GM23338 (cell line): ENCODE results near the gene MICALL2. TPM values are rescaled to one million over a fixed set of nuclear protein-coding genes. Genes with fewer than 3 reads are reported as not detected.

ENCODE experiments used
- ATAC-seq: fragments of 200-7000 bp; cut with Tn5 transposase; 3 replicates; pipeline ENCODE4 v1.9.1; 2020
- DNase-seq: peaks from one replicate; pipeline ENCODE4 v3.0.0-alpha.2; 2015; ENCODE audit warnings: low spot score
- H2AFZ ChIP-seq: fragments of 200-600 bp; sonication (generic); 2 replicates; pipeline ENCODE4 v1.8.0; 2016; ENCODE audit warnings: antibody characterized with exemption, mild to moderate bottlenecking, moderate library complexity
- H3F3A ChIP-seq: fragments of 200-600 bp; sonication (generic); replicated peaks from 2 replicates; pipeline ENCODE4 v1.8.0; 2017; ENCODE audit warnings: antibody characterized with exemption, mixed run types, low read depth
- H3K27ac ChIP-seq: fragments of 200-600 bp; sonication (generic); 2 replicates; pipeline ENCODE4 v1.6.1; 2016; ENCODE audit warnings: low read depth
- H3K27me3 ChIP-seq: fragments of 200-600 bp; sonication (generic); 2 replicates; pipeline ENCODE4 v1.8.0; 2016; ENCODE audit warnings: mild to moderate bottlenecking, mixed run types, moderate library complexity; ENCODE audit not compliant: insufficient read depth
- H3K36me3 ChIP-seq: fragments of 200-600 bp; sonication (generic); 2 replicates; pipeline ENCODE4 v1.8.0; 2016; ENCODE audit warnings: mild to moderate bottlenecking; ENCODE audit not compliant: insufficient read depth
- H3K4me1 ChIP-seq: fragments of 200-600 bp; sonication (generic); 2 replicates; pipeline ENCODE4 v1.8.0; 2016; ENCODE audit warnings: mild to moderate bottlenecking, moderate library complexity; ENCODE audit not compliant: insufficient read depth
- H3K4me2 ChIP-seq: fragments of 200-600 bp; sonication (generic); 2 replicates; pipeline ENCODE4 v1.7.1; 2017; ENCODE audit warnings: mixed run types
- H3K4me3 ChIP-seq: fragments of 200-600 bp; sonication (generic); 2 replicates; pipeline ENCODE4 v1.6.1; 2016; ENCODE audit warnings: mixed run types
- H3K79me2 ChIP-seq: fragments of 200-600 bp; sonication (generic); replicated peaks from 2 replicates; pipeline ENCODE4 v1.8.0; 2017; ENCODE audit warnings: mild to moderate bottlenecking; ENCODE audit not compliant: insufficient read depth
- H3K9me2 ChIP-seq: fragments of 200-600 bp; sonication (generic); 2 replicates; pipeline ENCODE4 v1.8.0; 2017; ENCODE audit not compliant: insufficient read depth
- H4K20me1 ChIP-seq: fragments of 200-600 bp; sonication (generic); replicated peaks from 2 replicates; pipeline ENCODE4 v1.8.0; 2017; ENCODE audit warnings: mild to moderate bottlenecking; ENCODE audit not compliant: insufficient read depth
- H3K27ac Mint-ChIP-seq: 2 replicates; pipeline ENCODE4 v1.8.0; 2020; ENCODE audit warnings: inconsistent platforms, mild to moderate bottlenecking, moderate library complexity, mixed read lengths
- H3K27me3 Mint-ChIP-seq: 3 replicates; pipeline ENCODE4 v1.8.0; 2022; ENCODE audit warnings: low read depth, mild to moderate bottlenecking, moderate library complexity, mixed read lengths, inconsistent platforms; ENCODE audit not compliant: insufficient read depth, poor library complexity
- H3K36me3 Mint-ChIP-seq: 3 replicates; pipeline ENCODE4 v1.8.0; 2021; ENCODE audit warnings: low read depth, mild to moderate bottlenecking, inconsistent platforms, moderate library complexity, mixed read lengths
- H3K4me1 Mint-ChIP-seq: 3 replicates; pipeline ENCODE4 v1.8.0; 2020; ENCODE audit warnings: mild to moderate bottlenecking, inconsistent platforms, mixed read lengths
- H3K4me3 Mint-ChIP-seq: 3 replicates; pipeline ENCODE4 v1.8.0; 2021; ENCODE audit warnings: moderate library complexity, mild to moderate bottlenecking, inconsistent platforms, mixed read lengths
- H3K9me3 Mint-ChIP-seq: 3 replicates; pipeline ENCODE4 v1.8.0; 2020; ENCODE audit warnings: moderate library complexity, mild to moderate bottlenecking, inconsistent platforms, mixed read lengths
- EZH2 ChIP-seq: fragments of 200-600 bp; sonication (generic); IDR thresholded peaks from one replicate; pipeline ENCODE4 v1.8.0; 2017; ENCODE audit warnings: antibody characterized with exemption, mild to moderate bottlenecking, low read depth; ENCODE audit not compliant: unreplicated experiment
- EZH2phosphoT487 ChIP-seq: fragments of 200-600 bp; sonication (generic); IDR thresholded peaks from one replicate; pipeline ENCODE4 v1.8.1; 2018; ENCODE audit warnings: antibody characterized with exemption; ENCODE audit not compliant: unreplicated experiment
- JUNB ChIP-seq: IDR thresholded peaks from one replicate; pipeline ENCODE4 v1.6.1; 2016; ENCODE audit warnings: antibody characterized with exemption; ENCODE audit not compliant: unreplicated experiment
- NANOG ChIP-seq: IDR thresholded peaks from 2 replicates; pipeline ENCODE4 v1.6.1; 2016; ENCODE audit warnings: antibody characterized with exemption, borderline replicate concordance
- ZNF331 ChIP-seq: fragments of 250-450 bp; sonication (Bioruptor Pico); IDR thresholded peaks from 2 replicates; pipeline ENCODE4 v1.5.0; 2020; ENCODE audit warnings: low read depth, mild to moderate bottlenecking, moderate library complexity
- polyA plus RNA-seq: library from polyadenylated mRNA; unstranded; fragments of >200 nt; fragmentation: Nextera tagmentation; extraction: Ambion mirVana; gene quantifications from 2 replicates; pipeline ENCODE4 v1.2.1, GENCODE V29; 2016
- total RNA-seq: library from RNA; depleted of rRNA; stranded (reverse); fragments of >200 nt; shearing (Covaris generic); gene quantifications from 2 replicates; pipeline ENCODE4 v1.2.3, GENCODE V29; 2014
- TF ChIP-seq, protein P1 (sequence below): IDR thresholded peaks from 2 replicates; pipeline ENCODE4 v1.6.1; 2016; ENCODE audit warnings: antibody characterized with exemption
- TF ChIP-seq, protein P2 (sequence below): fragments of 250-450 bp; sonication (Bioruptor Pico); IDR thresholded peaks from 2 replicates; pipeline ENCODE4 v1.5.0; 2020; ENCODE audit warnings: mild to moderate bottlenecking, moderate library complexity

MICALL2 gene
- total and polyA plus RNA-seq, 2 experiments from 2014 or later, result 7.0 to 13.0 TPM

DNA sequence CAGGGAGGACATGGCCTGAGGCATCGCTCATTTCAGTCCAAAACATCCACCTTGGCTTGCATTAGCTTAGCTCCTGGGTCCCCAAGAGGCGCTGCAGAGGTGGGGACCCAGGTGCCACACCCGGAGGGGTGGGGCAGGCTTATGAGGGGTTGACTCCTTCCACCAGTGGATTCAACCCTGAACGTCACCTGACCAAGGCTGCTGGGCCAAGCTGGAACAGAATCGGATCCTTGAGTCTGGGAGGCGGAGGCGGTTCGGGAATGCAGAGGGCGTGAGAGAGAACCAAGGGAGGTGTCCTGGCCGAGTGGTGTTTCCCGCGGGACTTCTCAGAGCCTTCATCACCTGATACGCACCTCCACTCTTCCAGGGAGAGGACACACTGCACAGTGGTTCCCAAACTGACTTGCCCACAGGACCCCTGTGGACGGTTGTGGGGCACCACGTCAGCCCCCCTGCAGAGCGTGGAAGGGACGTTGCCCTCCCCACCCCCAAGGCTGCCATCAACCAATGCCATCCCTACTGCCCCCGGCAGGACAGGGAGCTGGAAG is 4.5 kb upstream of the MICALL2 start:
- Mint-ChIP-seq H3K4me3 (no peak overlapping the region), H3K27me3 (peaks cover 11% of the 10 kb centered on the region), H3K9me3 (no peaks in the 10 kb centered on the region), H3K4me1 (peaks cover 10% of the 10 kb centered on the region; the same call in 2 of the 3 replicates), H3K36me3 (no peaks in the 10 kb centered on the region), H3K27ac (no peak overlapping the region)
- no peak overlapping the region for H3K4me2 ChIP-seq
- peaks cover 6% of the 10 kb centered on the region; the same call in 1 of the 2 replicates for H3K4me1 ChIP-seq
- H4K20me1 ChIP-seq, result no peaks in the 10 kb centered on the region
- H3K9me2 ChIP-seq, result no peaks in the 10 kb centered on the region
- H3K27me3 ChIP-seq, result no peaks in the 10 kb centered on the region
- no peak overlapping the region for H3K27ac ChIP-seq
- H3F3A ChIP-seq, result no peaks in the 10 kb centered on the region; the same call in 1 of the 2 replicates
- H3K36me3 ChIP-seq, result no peaks in the 10 kb centered on the region
- H3K79me2 ChIP-seq, result no peaks in the 10 kb centered on the region
- H3K4me3 ChIP-seq, result no peak overlapping the region
- no peak overlapping the region for H2AFZ ChIP-seq
- DNase-seq (no peak), ATAC-seq (no peak)
- TF ChIP-seq JUNB, result no peak
- TF ChIP-seq, protein P1, sequence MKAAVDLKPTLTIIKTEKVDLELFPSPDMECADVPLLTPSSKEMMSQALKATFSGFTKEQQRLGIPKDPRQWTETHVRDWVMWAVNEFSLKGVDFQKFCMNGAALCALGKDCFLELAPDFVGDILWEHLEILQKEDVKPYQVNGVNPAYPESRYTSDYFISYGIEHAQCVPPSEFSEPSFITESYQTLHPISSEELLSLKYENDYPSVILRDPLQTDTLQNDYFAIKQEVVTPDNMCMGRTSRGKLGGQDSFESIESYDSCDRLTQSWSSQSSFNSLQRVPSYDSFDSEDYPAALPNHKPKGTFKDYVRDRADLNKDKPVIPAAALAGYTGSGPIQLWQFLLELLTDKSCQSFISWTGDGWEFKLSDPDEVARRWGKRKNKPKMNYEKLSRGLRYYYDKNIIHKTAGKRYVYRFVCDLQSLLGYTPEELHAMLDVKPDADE, result no peak
- TF ChIP-seq EZH2, result no peak
- TF ChIP-seq NANOG, result no peak
- TF ChIP-seq, protein P2, sequence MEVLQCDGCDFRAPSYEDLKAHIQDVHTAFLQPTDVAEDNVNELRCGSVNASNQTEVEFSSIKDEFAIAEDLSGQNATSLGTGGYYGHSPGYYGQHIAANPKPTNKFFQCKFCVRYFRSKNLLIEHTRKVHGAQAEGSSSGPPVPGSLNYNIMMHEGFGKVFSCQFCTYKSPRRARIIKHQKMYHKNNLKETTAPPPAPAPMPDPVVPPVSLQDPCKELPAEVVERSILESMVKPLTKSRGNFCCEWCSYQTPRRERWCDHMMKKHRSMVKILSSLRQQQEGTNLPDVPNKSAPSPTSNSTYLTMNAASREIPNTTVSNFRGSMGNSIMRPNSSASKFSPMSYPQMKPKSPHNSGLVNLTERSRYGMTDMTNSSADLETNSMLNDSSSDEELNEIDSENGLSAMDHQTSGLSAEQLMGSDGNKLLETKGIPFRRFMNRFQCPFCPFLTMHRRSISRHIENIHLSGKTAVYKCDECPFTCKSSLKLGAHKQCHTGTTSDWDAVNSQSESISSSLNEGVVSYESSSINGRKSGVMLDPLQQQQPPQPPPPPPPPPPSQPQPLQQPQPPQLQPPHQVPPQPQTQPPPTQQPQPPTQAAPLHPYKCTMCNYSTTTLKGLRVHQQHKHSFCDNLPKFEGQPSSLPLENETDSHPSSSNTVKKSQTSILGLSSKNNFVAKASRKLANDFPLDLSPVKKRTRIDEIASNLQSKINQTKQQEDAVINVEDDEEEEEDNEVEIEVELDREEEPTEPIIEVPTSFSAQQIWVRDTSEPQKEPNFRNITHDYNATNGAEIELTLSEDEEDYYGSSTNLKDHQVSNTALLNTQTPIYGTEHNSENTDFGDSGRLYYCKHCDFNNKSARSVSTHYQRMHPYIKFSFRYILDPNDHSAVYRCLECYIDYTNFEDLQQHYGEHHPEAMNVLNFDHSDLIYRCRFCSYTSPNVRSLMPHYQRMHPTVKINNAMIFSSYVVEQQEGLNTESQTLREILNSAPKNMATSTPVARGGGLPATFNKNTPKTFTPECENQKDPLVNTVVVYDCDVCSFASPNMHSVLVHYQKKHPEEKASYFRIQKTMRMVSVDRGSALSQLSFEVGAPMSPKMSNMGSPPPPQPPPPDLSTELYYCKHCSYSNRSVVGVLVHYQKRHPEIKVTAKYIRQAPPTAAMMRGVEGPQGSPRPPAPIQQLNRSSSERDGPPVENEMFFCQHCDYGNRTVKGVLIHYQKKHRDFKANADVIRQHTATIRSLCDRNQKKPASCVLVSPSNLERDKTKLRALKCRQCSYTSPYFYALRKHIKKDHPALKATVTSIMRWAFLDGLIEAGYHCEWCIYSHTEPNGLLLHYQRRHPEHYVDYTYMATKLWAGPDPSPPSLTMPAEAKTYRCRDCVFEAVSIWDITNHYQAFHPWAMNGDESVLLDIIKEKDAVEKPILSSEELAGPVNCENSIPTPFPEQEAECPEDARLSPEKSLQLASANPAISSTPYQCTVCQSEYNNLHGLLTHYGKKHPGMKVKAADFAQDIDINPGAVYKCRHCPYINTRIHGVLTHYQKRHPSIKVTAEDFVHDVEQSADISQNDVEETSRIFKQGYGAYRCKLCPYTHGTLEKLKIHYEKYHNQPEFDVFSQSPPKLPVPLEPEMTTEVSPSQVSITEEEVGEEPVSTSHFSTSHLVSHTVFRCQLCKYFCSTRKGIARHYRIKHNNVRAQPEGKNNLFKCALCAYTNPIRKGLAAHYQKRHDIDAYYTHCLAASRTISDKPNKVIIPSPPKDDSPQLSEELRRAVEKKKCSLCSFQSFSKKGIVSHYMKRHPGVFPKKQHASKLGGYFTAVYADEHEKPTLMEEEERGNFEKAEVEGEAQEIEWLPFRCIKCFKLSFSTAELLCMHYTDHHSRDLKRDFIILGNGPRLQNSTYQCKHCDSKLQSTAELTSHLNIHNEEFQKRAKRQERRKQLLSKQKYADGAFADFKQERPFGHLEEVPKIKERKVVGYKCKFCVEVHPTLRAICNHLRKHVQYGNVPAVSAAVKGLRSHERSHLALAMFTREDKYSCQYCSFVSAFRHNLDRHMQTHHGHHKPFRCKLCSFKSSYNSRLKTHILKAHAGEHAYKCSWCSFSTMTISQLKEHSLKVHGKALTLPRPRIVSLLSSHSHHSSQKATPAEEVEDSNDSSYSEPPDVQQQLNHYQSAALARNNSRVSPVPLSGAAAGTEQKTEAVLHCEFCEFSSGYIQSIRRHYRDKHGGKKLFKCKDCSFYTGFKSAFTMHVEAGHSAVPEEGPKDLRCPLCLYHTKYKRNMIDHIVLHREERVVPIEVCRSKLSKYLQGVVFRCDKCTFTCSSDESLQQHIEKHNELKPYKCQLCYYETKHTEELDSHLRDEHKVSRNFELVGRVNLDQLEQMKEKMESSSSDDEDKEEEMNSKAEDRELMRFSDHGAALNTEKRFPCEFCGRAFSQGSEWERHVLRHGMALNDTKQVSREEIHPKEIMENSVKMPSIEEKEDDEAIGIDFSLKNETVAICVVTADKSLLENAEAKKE, result no peak
- no peak for TF ChIP-seq EZH2phosphoT487
- TF ChIP-seq ZNF331 (CRISPR knock-in tag), result no peak
